ENCODE measurements around the gene YWHAG. TPM values are rescaled to one million over a fixed set of nuclear protein-coding genes. Genes with fewer than 3 reads are reported as not detected.
"Not testable (repeated sequence)": the region's sequence is repeated elsewhere in the genome, so short reads cannot be mapped to it uniquely, and the experiment has no call there.

Gene YWHAG
- total RNA-seq, 1 experiment from 2014 or later, result 178 TPM

- BruUV-seq (replicated peaks), result no TSS peak
- intact Hi-C loops (cut with micrococcal nuclease), result no loop called here
- ChIA-PET POLR2A (no interaction called here), CTCF (interaction anchor here (0.6 kb wide), 1 partner anchor 931 kb away, joined by 3 read pairs; no protein-coding TSS in a partner anchor)
- H3K36me3 Mint-ChIP-seq (ENCODE audit: insufficient read depth, unreplicated experiment), result no peaks in the 10 kb centered on the region
- H3K27ac Mint-ChIP-seq (ENCODE audit: low read depth, unreplicated experiment), result no peak overlapping the region
- H3K4me3 Mint-ChIP-seq (ENCODE audit: unreplicated experiment), result no peak overlapping the region
- H3K4me1 Mint-ChIP-seq (ENCODE audit: insufficient read depth, unreplicated experiment), result peaks cover 5% of the 10 kb centered on the region
- no peaks in the 10 kb centered on the region for H3K27me3 Mint-ChIP-seq (ENCODE audit: insufficient read depth, unreplicated experiment)
- no peak for TF ChIP-seq CTCF (IDR thresholded peaks at IDR 0.05; ENCODE audit: unreplicated experiment)
- DNase-seq (ENCODE audit: unreplicated experiment), result no peak
- no peaks in the 10 kb centered on the region for H3K9me3 Mint-ChIP-seq (ENCODE audit: unreplicated experiment)
Measured at GRCh38 chr7:76403780-76404494, 45.1 kb upstream of the YWHAG start.

GRCh38 chr7:76403097-76403496 is 44.3 kb upstream of the YWHAG start:
- H3K4me1 Mint-ChIP-seq (ENCODE audit: insufficient read depth, unreplicated experiment); DNase-seq (ENCODE audit: unreplicated experiment); H3K27me3 Mint-ChIP-seq (ENCODE audit: insufficient read depth, unreplicated experiment); CTCF ChIA-PET; H3K36me3 Mint-ChIP-seq (ENCODE audit: insufficient read depth, unreplicated experiment); intact Hi-C loops (cut with micrococcal nuclease); H3K4me3 Mint-ChIP-seq (ENCODE audit: unreplicated experiment); BruUV-seq (replicated peaks); H3K9me3 Mint-ChIP-seq (ENCODE audit: unreplicated experiment); POLR2A ChIA-PET: not testable (repeated sequence)
- H3K27ac Mint-ChIP-seq (ENCODE audit: low read depth, unreplicated experiment), result peak overlapping the region; percentile 2

GRCh38 chr7:76400248-76400647 is 41.5 kb upstream of the YWHAG start:
- ChIA-PET CTCF (interaction anchor here (0.6 to 0.7 kb wide), 2 partner anchors 10 to 721 kb away, joined by 4 read pairs; no protein-coding TSS in a partner anchor), POLR2A (no interaction called here)
- no peaks in the 10 kb centered on the region for H3K36me3 Mint-ChIP-seq (ENCODE audit: insufficient read depth, unreplicated experiment)
- intact Hi-C loops (cut with micrococcal nuclease), result no loop called here
- no peaks in the 10 kb centered on the region for H3K27me3 Mint-ChIP-seq (ENCODE audit: insufficient read depth, unreplicated experiment)
- no peak for DNase-seq (ENCODE audit: unreplicated experiment)
- H3K4me3 Mint-ChIP-seq (ENCODE audit: unreplicated experiment), result no peak overlapping the region
- H3K9me3 Mint-ChIP-seq (ENCODE audit: unreplicated experiment), result no peaks in the 10 kb centered on the region
- no peak for TF ChIP-seq CTCF (IDR thresholded peaks at IDR 0.05; ENCODE audit: unreplicated experiment)
- no TSS peak for BruUV-seq (replicated peaks)
- H3K4me1 Mint-ChIP-seq (ENCODE audit: insufficient read depth, unreplicated experiment), result peaks cover 11% of the 10 kb centered on the region
- no peak overlapping the region for H3K27ac Mint-ChIP-seq (ENCODE audit: low read depth, unreplicated experiment)

GRCh38 chr7:76397409-76398183 is 38.8 kb upstream of the YWHAG start:
- intact Hi-C loops (cut with micrococcal nuclease), result no loop called here
- Mint-ChIP-seq H3K27me3 (ENCODE audit: insufficient read depth, unreplicated experiment) (no peaks in the 10 kb centered on the region), H3K27ac (ENCODE audit: low read depth, unreplicated experiment) (no peak overlapping the region), H3K4me1 (ENCODE audit: insufficient read depth, unreplicated experiment) (peaks cover 16% of the 10 kb centered on the region), H3K4me3 (ENCODE audit: unreplicated experiment) (peak overlapping the region; percentile 68), H3K36me3 (ENCODE audit: insufficient read depth, unreplicated experiment) (no peaks in the 10 kb centered on the region), H3K9me3 (ENCODE audit: unreplicated experiment) (no peaks in the 10 kb centered on the region)
- no peak for TF ChIP-seq CTCF (IDR thresholded peaks at IDR 0.05; ENCODE audit: unreplicated experiment)
- DNase-seq (ENCODE audit: unreplicated experiment), result peak; percentile 59
- no TSS peak for BruUV-seq (replicated peaks)
- ChIA-PET POLR2A (interaction anchor here (1.9 kb wide), 1 partner anchor 38 kb away, joined by 5 read pairs; no protein-coding TSS in a partner anchor), CTCF (interaction anchor here (1.2 kb wide), 1 partner anchor 36 kb away, joined by 3 read pairs; no protein-coding TSS in a partner anchor)
